HG02885 (cell line): ENCODE results near the gene PLD6.

Experiments
- ATAC-seq: cut with Tn5 transposase; IDR thresholded peaks from one replicate; pipeline ENCODE4 v1.9.1; 2021; ENCODE audit warnings: mild to moderate bottlenecking; ENCODE audit not compliant: unreplicated experiment, poor library complexity

Gene PLD6

GRCh38 chr17:17227608-17228520, 21.7 kb upstream of the PLD6 start:
- no peak for ATAC-seq

- ATAC-seq: no peak
Observed at GRCh38 chr17:17226451-17227265, 20.5 kb upstream of the PLD6 start.

- no peak for ATAC-seq
Observed at GRCh38 chr17:17225901-17226300, 19.8 kb upstream of the PLD6 start.

- no peak for ATAC-seq
Observed at GRCh38 chr17:17224137-17224536, 18.0 kb upstream of the PLD6 start.

- ATAC-seq: no peak
Observed at GRCh38 chr17:17223736-17224135, 17.6 kb upstream of the PLD6 start.

- ATAC-seq: no peak
Observed at GRCh38 chr17:17221329-17221728, 15.2 kb upstream of the PLD6 start.

- ATAC-seq: no peak
Observed at GRCh38 chr17:17220529-17220928, 14.4 kb upstream of the PLD6 start.

GRCh38 chr17:17217995-17218394, 11.9 kb upstream of the PLD6 start:
- no peak for ATAC-seq

GRCh38 chr17:17216776-17217175, 10.6 kb upstream of the PLD6 start:
- no peak for ATAC-seq

- ATAC-seq: no peak
Observed at GRCh38 chr17:17216236-17216635, 10.1 kb upstream of the PLD6 start.

GRCh38 chr17:17215575-17215974, 9.4 kb upstream of the PLD6 start:
- ATAC-seq: no peak

- no peak for ATAC-seq
Observed at GRCh38 chr17:17214646-17215436, 8.7 kb upstream of the PLD6 start.

- ATAC-seq: no peak
Observed at GRCh38 chr17:17213775-17214174, 7.6 kb upstream of the PLD6 start.

- no peak for ATAC-seq
Observed at GRCh38 chr17:17207998-17208397, 1.9 kb upstream of the PLD6 start.

GRCh38 chr17:17206913-17207335, 791 bp upstream of the PLD6 start:
- no peak for ATAC-seq

GRCh38 chr17:17205368-17206123, 587 bp downstream of the PLD6 start:
- peak; percentile 45 for ATAC-seq

- ATAC-seq: no peak
Observed at GRCh38 chr17:17204635-17205231, 1.4 kb downstream of the PLD6 start.

GRCh38 chr17:17204041-17204591, 2.0 kb downstream of the PLD6 start:
- ATAC-seq: no peak

GRCh38 chr17:17203173-17203730, 2.9 kb downstream of the PLD6 start:
- ATAC-seq: no peak
